Neural cell (in vitro differentiated cells): ENCODE measurements around the gene EEPD1. TPM values are rescaled to one million over a fixed set of nuclear protein-coding genes. Genes with fewer than 3 reads are reported as not detected.

ENCODE experiments used
- H2AFZ ChIP-seq: fragments of 200-600, 300-800 bp; sonication (generic), shearing (Covaris generic); 2 replicates; pipeline ENCODE4 v1.6.0; 2014; ENCODE audit warnings: low read depth, mild to moderate bottlenecking, antibody characterized with exemption, low read length, moderate library complexity
- H3F3A ChIP-seq: fragments of 200-600 bp; shearing (Covaris generic); 2 replicates; pipeline ENCODE4 v1.6.1; 2016; ENCODE audit warnings: mild to moderate bottlenecking, moderate library complexity, mixed read lengths, antibody characterized with exemption, low read length; ENCODE audit not compliant: insufficient read depth, poor library complexity, severe bottlenecking
- H3K27ac ChIP-seq: fragments of 200-600, 300-800 bp; sonication (generic), shearing (Covaris generic); 2 replicates; pipeline ENCODE4 v1.5.1; 2014; ENCODE audit warnings: mild to moderate bottlenecking, low read length, moderate library complexity
- H3K27me3 ChIP-seq: fragments of 300-800, 200-600 bp; sonication (generic), shearing (Covaris generic); 2 replicates; pipeline ENCODE4 v1.6.0; 2014; ENCODE audit warnings: mild to moderate bottlenecking, low read depth, low read length, moderate library complexity; ENCODE audit not compliant: insufficient read depth
- H3K36me3 ChIP-seq: fragments of 300-800, 200-600 bp; sonication (generic), shearing (Covaris generic); 2 replicates; pipeline ENCODE4 v1.5.1; 2014; ENCODE audit warnings: mild to moderate bottlenecking, antibody characterized with exemption, low read length, moderate library complexity; ENCODE audit not compliant: insufficient read depth
- H3K4me2 ChIP-seq: fragments of 300-800, 200-600 bp; sonication (generic), shearing (Covaris generic); 2 replicates; pipeline ENCODE4 v1.6.0; 2014; ENCODE audit warnings: mild to moderate bottlenecking, low read length
- H3K4me3 ChIP-seq: fragments of 300-800, 200-600 bp; sonication (generic), shearing (Covaris generic); 2 replicates; pipeline ENCODE4 v1.5.1; 2014; ENCODE audit warnings: mild to moderate bottlenecking, low read length, moderate library complexity
- H3K79me2 ChIP-seq: fragments of 200-600 bp; shearing (Covaris generic); replicated peaks from 2 replicates; pipeline ENCODE4 v1.6.0; 2014; ENCODE audit warnings: mild to moderate bottlenecking, low read length, moderate library complexity; ENCODE audit not compliant: insufficient read depth
- H3K9ac ChIP-seq: fragments of 300-800, 200-600 bp; sonication (generic), shearing (Covaris generic); 2 replicates; pipeline ENCODE4 v1.6.1; 2016; ENCODE audit warnings: mild to moderate bottlenecking, low read length, mixed read lengths
- H3K9me2 ChIP-seq: fragments of 200-600 bp; shearing (Covaris generic); 2 replicates; pipeline ENCODE4 v1.6.1; 2016; ENCODE audit warnings: mild to moderate bottlenecking, low read length, mixed read lengths; ENCODE audit not compliant: insufficient read depth
- H3K9me3 ChIP-seq: fragments of 200-600, 300-800 bp; sonication (generic), shearing (Covaris generic); 2 replicates; pipeline ENCODE4 v1.6.1; 2016; ENCODE audit warnings: mild to moderate bottlenecking, mixed run types, low read length, moderate library complexity, mixed read lengths
- H4K20me1 ChIP-seq: fragments of 200-600 bp; shearing (Covaris generic); 2 replicates; pipeline ENCODE4 v1.6.1; 2016; ENCODE audit warnings: mild to moderate bottlenecking, mixed run types; ENCODE audit not compliant: insufficient read depth
- EP300 ChIP-seq: fragments of 450-650 bp; conservative IDR thresholded peaks from 2 replicates; pipeline ENCODE4 v1.6.1; 2014; ENCODE audit warnings: antibody characterized with exemption, mild to moderate bottlenecking, moderate library complexity; ENCODE audit not compliant: poor library complexity, severe bottlenecking
- EZH2 ChIP-seq: fragments of 200-600, 300-800 bp; shearing (Covaris generic), sonication (generic); IDR thresholded peaks from 2 replicates; pipeline ENCODE4 v1.6.1; 2014; ENCODE audit warnings: antibody characterized with exemption, low read length, borderline replicate concordance, mild to moderate bottlenecking; ENCODE audit not compliant: insufficient read depth, poor library complexity, severe bottlenecking
- MXI1 ChIP-seq: fragments of 450-650 bp; conservative IDR thresholded peaks from 2 replicates; pipeline ENCODE4 v1.6.1; 2014; ENCODE audit warnings: antibody characterized with exemption, mild to moderate bottlenecking; ENCODE audit not compliant: poor library complexity, severe bottlenecking
- POLR2AphosphoS5 ChIP-seq: IDR thresholded peaks from 2 replicates; pipeline ENCODE4 v1.6.1; 2012
- RAD21 ChIP-seq: fragments of 450-650 bp; conservative IDR thresholded peaks from 2 replicates; pipeline ENCODE4 v1.6.1; 2014; ENCODE audit warnings: antibody characterized with exemption, mild to moderate bottlenecking, moderate library complexity
- SMC3 ChIP-seq: fragments of 450-650 bp; conservative IDR thresholded peaks from 2 replicates; pipeline ENCODE4 v1.6.1; 2014; ENCODE audit warnings: antibody characterized with exemption, mild to moderate bottlenecking, moderate library complexity; ENCODE audit not compliant: poor library complexity
- TAF1 ChIP-seq: IDR thresholded peaks from 2 replicates; pipeline ENCODE4 v1.6.1; 2012; ENCODE audit warnings: low read depth
- polyA plus RNA-seq: library from polyadenylated mRNA; depleted of rRNA; stranded (reverse); fragments of >200 nt; gene quantifications from 2 replicates; pipeline ENCODE4 v1.2.3, GENCODE V29; 2014
- TF ChIP-seq, protein P1 (sequence below): fragments of 450-650 bp; IDR thresholded peaks from 2 replicates; pipeline ENCODE4 v1.5.1; 2014; ENCODE audit warnings: antibody characterized with exemption, mild to moderate bottlenecking, moderate library complexity; ENCODE audit not compliant: poor library complexity, severe bottlenecking
- TF ChIP-seq, protein P2 (sequence below): IDR thresholded peaks from 2 replicates; pipeline ENCODE4 v1.6.1; 2012; ENCODE audit warnings: borderline replicate concordance

Gene EEPD1
- polyA plus RNA-seq, 1 donor from 2014 or later = 4.2 TPM

DNA sequence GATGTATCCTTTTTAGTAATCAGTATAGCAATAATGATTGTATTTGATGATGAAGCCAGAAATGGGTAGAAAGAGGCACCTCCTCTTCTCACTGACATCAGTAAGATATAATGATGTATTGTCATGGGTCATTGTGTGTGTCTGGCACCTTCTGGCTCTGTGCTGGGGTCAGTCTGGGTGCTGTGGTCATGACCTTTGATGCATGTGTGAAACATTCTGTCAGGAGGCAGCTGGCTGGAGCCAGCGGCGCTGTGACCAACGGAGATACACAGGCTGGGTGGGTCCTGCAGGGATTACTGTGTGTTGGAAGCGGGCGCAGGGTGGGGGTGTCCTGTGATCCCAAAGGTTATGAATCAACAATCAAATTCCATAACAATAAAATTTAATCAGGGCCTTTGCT is 35.2 kb downstream of the EEPD1 start:
- Histone ChIP-seq H4K20me1 (no peaks in the 10 kb centered on the region), H3K27me3 (no peaks in the 10 kb centered on the region), H3F3A (no peaks in the 10 kb centered on the region), H3K9me2 (no peaks in the 10 kb centered on the region), H2AFZ (no peak overlapping the region), H3K9me3 (no peaks in the 10 kb centered on the region), H3K4me3 (no peak overlapping the region), H3K36me3 (no peaks in the 10 kb centered on the region), H3K27ac (no peak overlapping the region), H3K79me2 (no peaks in the 10 kb centered on the region), H3K4me2 (no peak overlapping the region), H3K9ac (no peak overlapping the region)
- TF ChIP-seq TAF1 = no peak
- TF ChIP-seq SMC3 = no peak
- no peak for TF ChIP-seq POLR2AphosphoS5
- no peak for TF ChIP-seq RAD21
- TF ChIP-seq, protein P1, sequence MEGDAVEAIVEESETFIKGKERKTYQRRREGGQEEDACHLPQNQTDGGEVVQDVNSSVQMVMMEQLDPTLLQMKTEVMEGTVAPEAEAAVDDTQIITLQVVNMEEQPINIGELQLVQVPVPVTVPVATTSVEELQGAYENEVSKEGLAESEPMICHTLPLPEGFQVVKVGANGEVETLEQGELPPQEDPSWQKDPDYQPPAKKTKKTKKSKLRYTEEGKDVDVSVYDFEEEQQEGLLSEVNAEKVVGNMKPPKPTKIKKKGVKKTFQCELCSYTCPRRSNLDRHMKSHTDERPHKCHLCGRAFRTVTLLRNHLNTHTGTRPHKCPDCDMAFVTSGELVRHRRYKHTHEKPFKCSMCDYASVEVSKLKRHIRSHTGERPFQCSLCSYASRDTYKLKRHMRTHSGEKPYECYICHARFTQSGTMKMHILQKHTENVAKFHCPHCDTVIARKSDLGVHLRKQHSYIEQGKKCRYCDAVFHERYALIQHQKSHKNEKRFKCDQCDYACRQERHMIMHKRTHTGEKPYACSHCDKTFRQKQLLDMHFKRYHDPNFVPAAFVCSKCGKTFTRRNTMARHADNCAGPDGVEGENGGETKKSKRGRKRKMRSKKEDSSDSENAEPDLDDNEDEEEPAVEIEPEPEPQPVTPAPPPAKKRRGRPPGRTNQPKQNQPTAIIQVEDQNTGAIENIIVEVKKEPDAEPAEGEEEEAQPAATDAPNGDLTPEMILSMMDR = no peak
- no peak for TF ChIP-seq EZH2
- TF ChIP-seq EP300 = no peak
- TF ChIP-seq, protein P2, sequence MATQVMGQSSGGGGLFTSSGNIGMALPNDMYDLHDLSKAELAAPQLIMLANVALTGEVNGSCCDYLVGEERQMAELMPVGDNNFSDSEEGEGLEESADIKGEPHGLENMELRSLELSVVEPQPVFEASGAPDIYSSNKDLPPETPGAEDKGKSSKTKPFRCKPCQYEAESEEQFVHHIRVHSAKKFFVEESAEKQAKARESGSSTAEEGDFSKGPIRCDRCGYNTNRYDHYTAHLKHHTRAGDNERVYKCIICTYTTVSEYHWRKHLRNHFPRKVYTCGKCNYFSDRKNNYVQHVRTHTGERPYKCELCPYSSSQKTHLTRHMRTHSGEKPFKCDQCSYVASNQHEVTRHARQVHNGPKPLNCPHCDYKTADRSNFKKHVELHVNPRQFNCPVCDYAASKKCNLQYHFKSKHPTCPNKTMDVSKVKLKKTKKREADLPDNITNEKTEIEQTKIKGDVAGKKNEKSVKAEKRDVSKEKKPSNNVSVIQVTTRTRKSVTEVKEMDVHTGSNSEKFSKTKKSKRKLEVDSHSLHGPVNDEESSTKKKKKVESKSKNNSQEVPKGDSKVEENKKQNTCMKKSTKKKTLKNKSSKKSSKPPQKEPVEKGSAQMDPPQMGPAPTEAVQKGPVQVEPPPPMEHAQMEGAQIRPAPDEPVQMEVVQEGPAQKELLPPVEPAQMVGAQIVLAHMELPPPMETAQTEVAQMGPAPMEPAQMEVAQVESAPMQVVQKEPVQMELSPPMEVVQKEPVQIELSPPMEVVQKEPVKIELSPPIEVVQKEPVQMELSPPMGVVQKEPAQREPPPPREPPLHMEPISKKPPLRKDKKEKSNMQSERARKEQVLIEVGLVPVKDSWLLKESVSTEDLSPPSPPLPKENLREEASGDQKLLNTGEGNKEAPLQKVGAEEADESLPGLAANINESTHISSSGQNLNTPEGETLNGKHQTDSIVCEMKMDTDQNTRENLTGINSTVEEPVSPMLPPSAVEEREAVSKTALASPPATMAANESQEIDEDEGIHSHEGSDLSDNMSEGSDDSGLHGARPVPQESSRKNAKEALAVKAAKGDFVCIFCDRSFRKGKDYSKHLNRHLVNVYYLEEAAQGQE = no peak
- TF ChIP-seq MXI1 = no peak

DNA sequence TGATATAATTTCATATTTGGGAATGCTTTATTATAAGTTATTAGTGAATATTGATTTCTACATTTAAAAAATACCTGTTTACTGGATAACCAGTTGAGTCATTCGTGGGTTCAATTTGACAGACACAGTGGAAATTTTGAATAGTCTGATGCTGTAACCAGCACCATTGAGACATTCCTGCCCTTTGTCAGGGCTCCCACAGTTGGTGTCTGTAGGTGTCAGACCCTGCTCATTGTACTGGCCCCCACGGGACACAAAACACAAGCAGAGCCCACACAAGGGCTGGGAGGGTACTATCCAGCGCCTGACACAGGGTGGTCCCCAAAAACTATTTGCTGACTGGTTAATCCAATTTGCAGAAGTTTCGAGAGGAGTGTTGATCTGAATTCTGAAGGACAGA is 35.9 kb downstream of the EEPD1 start:
- TF ChIP-seq, protein P2 = no peak
- TF ChIP-seq TAF1 (no peak), SMC3 (no peak)
- Histone ChIP-seq H3K4me3 (no peak overlapping the region), H3K79me2 (no peaks in the 10 kb centered on the region), H3K27me3 (no peaks in the 10 kb centered on the region), H2AFZ (no peak overlapping the region), H3K36me3 (no peaks in the 10 kb centered on the region), H3F3A (no peaks in the 10 kb centered on the region), H4K20me1 (no peaks in the 10 kb centered on the region), H3K4me2 (no peak overlapping the region), H3K27ac (no peak overlapping the region), H3K9ac (no peak overlapping the region), H3K9me2 (no peaks in the 10 kb centered on the region), H3K9me3 (no peaks in the 10 kb centered on the region)
